Activated naive CD8-positive, alpha-beta T cell (primary cell): ENCODE results near the gene ATF7IP2.
"Not testable (repeated sequence)": the region's sequence is repeated elsewhere in the genome, so short reads cannot be mapped to it uniquely, and the experiment has no call there.

Experiments used
- H3K27ac Mint-ChIP-seq: one replicate; pipeline ENCODE4 v1.8.0; 2021; ENCODE audit warnings: mixed read lengths
- H3K27me3 Mint-ChIP-seq: one replicate; pipeline ENCODE4 v1.8.0; 2021; ENCODE audit warnings: mixed read lengths
- H3K36me3 Mint-ChIP-seq: one replicate; pipeline ENCODE4 v1.8.0; 2021; ENCODE audit warnings: mixed read lengths
- H3K4me1 Mint-ChIP-seq: one replicate; pipeline ENCODE4 v1.8.0; 2021; ENCODE audit warnings: low read depth, mixed read lengths
- H3K4me3 Mint-ChIP-seq: one replicate; pipeline ENCODE4 v1.8.0; 2021; ENCODE audit warnings: mild to moderate bottlenecking, mixed read lengths
- H3K9me3 Mint-ChIP-seq: one replicate; pipeline ENCODE4 v1.8.0; 2021; ENCODE audit warnings: low read depth, mixed read lengths

ATF7IP2 gene

GRCh38 chr16:10504404-10504885 is 118.6 kb downstream of the ATF7IP2 start:
- H3K4me3 Mint-ChIP-seq, result no peak overlapping the region
- no peak overlapping the region for H3K27ac Mint-ChIP-seq
- no peaks in the 10 kb centered on the region for H3K9me3 Mint-ChIP-seq

DNA sequence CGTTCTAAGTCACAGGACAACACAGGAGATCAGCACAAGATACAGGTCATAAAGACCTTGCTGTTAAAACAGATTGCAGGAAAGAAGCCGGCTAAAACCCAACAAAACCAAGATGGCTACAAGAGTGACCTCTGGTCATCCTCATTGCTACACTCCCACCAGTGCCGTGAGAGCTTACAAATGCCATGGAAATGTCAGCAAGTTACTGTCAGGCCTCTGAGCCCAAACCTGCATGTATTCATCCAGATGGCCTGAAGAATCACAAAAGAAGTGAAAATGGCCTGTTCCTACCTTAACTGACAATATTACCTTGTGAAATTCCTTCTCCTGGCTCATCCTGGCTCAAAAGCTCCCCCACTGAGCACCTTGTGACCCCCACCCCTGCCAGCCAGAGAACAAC is 119.4 kb downstream of the ATF7IP2 start:
- H3K4me3 Mint-ChIP-seq, H3K27me3 Mint-ChIP-seq, H3K36me3 Mint-ChIP-seq, H3K27ac Mint-ChIP-seq, H3K9me3 Mint-ChIP-seq: not testable (repeated sequence)
- peaks cover 11% of the 10 kb centered on the region for H3K4me1 Mint-ChIP-seq

More at GRCh38 chr16:10504404-10504885, 118.6 kb downstream of the ATF7IP2 start:
- no peaks in the 10 kb centered on the region for H3K36me3 Mint-ChIP-seq
- no peaks in the 10 kb centered on the region for H3K27me3 Mint-ChIP-seq
- peaks cover 8% of the 10 kb centered on the region for H3K4me1 Mint-ChIP-seq

GRCh38 chr16:10509534-10510025 is 123.7 kb downstream of the ATF7IP2 start:
- H3K4me3 Mint-ChIP-seq, result no peak overlapping the region
- H3K4me1 Mint-ChIP-seq, result peaks cover 7% of the 10 kb centered on the region
- H3K27me3 Mint-ChIP-seq, result no peaks in the 10 kb centered on the region
- H3K9me3 Mint-ChIP-seq, result no peaks in the 10 kb centered on the region
- no peak overlapping the region for H3K27ac Mint-ChIP-seq
- no peaks in the 10 kb centered on the region for H3K36me3 Mint-ChIP-seq

- H3K27me3 Mint-ChIP-seq, result no peaks in the 10 kb centered on the region
- H3K4me3 Mint-ChIP-seq, result no peak overlapping the region
- H3K4me1 Mint-ChIP-seq, result peaks cover 7% of the 10 kb centered on the region
- H3K27ac Mint-ChIP-seq, result no peak overlapping the region
- H3K36me3 Mint-ChIP-seq, result no peaks in the 10 kb centered on the region
- H3K9me3 Mint-ChIP-seq, result no peaks in the 10 kb centered on the region
Observed at GRCh38 chr16:10510279-10510678, 124.4 kb downstream of the ATF7IP2 start.

- H3K36me3 Mint-ChIP-seq, result no peaks in the 10 kb centered on the region
- H3K4me3 Mint-ChIP-seq, result no peak overlapping the region
- H3K9me3 Mint-ChIP-seq, result no peaks in the 10 kb centered on the region
- peaks cover 7% of the 10 kb centered on the region for H3K4me1 Mint-ChIP-seq
- H3K27ac Mint-ChIP-seq, result no peak overlapping the region
- no peaks in the 10 kb centered on the region for H3K27me3 Mint-ChIP-seq
Observed at GRCh38 chr16:10511829-10512228, 126.0 kb downstream of the ATF7IP2 start.

GRCh38 chr16:10514369-10515055 is 128.7 kb downstream of the ATF7IP2 start:
- Mint-ChIP-seq H3K4me1 (peaks cover 5% of the 10 kb centered on the region), H3K4me3 (no peak overlapping the region), H3K9me3 (no peaks in the 10 kb centered on the region), H3K36me3 (no peaks in the 10 kb centered on the region), H3K27ac (no peak overlapping the region), H3K27me3 (no peaks in the 10 kb centered on the region)

GRCh38 chr16:10517868-10518267 is 132.0 kb downstream of the ATF7IP2 start:
- H3K4me1 Mint-ChIP-seq, result peaks cover 2% of the 10 kb centered on the region
- no peaks in the 10 kb centered on the region for H3K9me3 Mint-ChIP-seq
- peaks cover 6% of the 10 kb centered on the region for H3K27me3 Mint-ChIP-seq
- no peaks in the 10 kb centered on the region for H3K36me3 Mint-ChIP-seq
- no peak overlapping the region for H3K4me3 Mint-ChIP-seq
- H3K27ac Mint-ChIP-seq, result no peak overlapping the region

- Mint-ChIP-seq H3K27me3 (peaks cover 6% of the 10 kb centered on the region), H3K4me1 (peaks cover 2% of the 10 kb centered on the region), H3K27ac (no peak overlapping the region)
Observed at GRCh38 chr16:10518479-10519041, 132.7 kb downstream of the ATF7IP2 start.

DNA sequence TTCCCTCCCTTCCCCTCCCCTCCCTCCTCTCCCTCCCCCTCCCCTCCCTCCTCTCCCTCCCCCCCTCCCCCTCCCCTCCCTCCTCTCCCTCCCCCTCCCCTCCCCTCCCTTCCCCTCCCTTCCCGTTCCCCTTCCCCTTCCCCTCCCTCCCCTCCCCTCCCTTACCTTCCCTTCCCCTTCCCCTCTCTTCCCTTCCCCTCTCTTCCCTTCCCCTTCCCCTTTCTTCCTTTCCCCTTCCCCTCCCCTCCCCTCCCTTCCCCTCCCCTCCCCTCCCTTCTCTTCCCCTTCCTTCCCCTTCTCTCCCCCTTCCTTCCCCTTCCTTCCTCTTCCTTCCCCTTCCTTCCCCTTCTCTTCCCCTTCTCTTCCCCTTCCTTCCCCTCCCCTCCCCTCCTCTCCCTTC is 133.4 kb downstream of the ATF7IP2 start:
- Mint-ChIP-seq H3K9me3 (no peaks in the 10 kb centered on the region), H3K4me3 (no peak overlapping the region), H3K27ac (no peak overlapping the region), H3K36me3 (no peaks in the 10 kb centered on the region), H3K27me3 (peaks cover 6% of the 10 kb centered on the region), H3K4me1 (peaks cover 2% of the 10 kb centered on the region)

More at GRCh38 chr16:10518479-10519041, 132.7 kb downstream of the ATF7IP2 start:
- Mint-ChIP-seq H3K9me3 (no peaks in the 10 kb centered on the region), H3K36me3 (no peaks in the 10 kb centered on the region), H3K4me3 (no peak overlapping the region)

- H3K27ac Mint-ChIP-seq, result no peak overlapping the region
- no peaks in the 10 kb centered on the region for H3K36me3 Mint-ChIP-seq
Observed at GRCh38 chr16:10519929-10520868, 134.3 kb downstream of the ATF7IP2 start.

GRCh38 chr16:10520869-10521578 is 135.2 kb downstream of the ATF7IP2 start:
- no peaks in the 10 kb centered on the region for H3K9me3 Mint-ChIP-seq
- H3K4me1 Mint-ChIP-seq, result peaks cover 2% of the 10 kb centered on the region
- H3K27ac Mint-ChIP-seq, result no peak overlapping the region
- no peaks in the 10 kb centered on the region for H3K36me3 Mint-ChIP-seq
- H3K27me3 Mint-ChIP-seq, result peaks cover 6% of the 10 kb centered on the region
- no peak overlapping the region for H3K4me3 Mint-ChIP-seq

More at GRCh38 chr16:10519929-10520868, 134.3 kb downstream of the ATF7IP2 start:
- Mint-ChIP-seq H3K4me3 (no peak overlapping the region), H3K27me3 (peaks cover 6% of the 10 kb centered on the region), H3K4me1 (peaks cover 2% of the 10 kb centered on the region), H3K9me3 (no peaks in the 10 kb centered on the region)

DNA sequence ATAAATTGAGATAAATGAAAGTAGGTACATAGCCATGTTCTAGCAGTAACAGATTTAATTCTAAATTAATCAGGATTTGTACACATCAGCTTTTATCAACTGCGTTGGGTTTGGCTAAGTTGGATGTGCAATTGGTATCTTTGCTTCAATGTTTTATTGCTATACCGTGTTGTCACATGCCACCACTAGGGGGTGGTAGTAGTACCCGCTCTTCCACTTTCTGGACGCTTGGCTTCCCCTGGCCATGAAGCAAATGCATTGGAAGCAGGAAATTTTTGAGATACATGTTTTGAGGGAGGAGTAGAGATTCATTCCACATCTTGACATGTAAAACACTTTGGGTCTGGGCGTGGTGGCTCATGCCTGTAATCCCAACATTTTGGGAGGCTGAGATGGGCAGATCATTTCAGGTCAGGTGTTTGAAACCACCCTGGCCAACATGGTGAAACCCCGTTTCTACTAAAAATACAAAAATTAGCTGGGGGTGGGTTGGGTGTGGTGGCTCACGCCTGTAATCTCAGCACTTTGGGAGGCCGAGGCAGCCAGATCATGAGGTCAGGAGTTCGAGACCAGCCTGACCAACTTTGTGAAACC is 135.9 kb downstream of the ATF7IP2 start:
- peaks cover 6% of the 10 kb centered on the region for H3K27me3 Mint-ChIP-seq
- no peak overlapping the region for H3K4me3 Mint-ChIP-seq
- no peaks in the 10 kb centered on the region for H3K9me3 Mint-ChIP-seq
- no peak overlapping the region for H3K27ac Mint-ChIP-seq
- peaks cover 2% of the 10 kb centered on the region for H3K4me1 Mint-ChIP-seq
- H3K36me3 Mint-ChIP-seq, result no peaks in the 10 kb centered on the region

GRCh38 chr16:10522966-10523365 is 137.1 kb downstream of the ATF7IP2 start:
- no peaks in the 10 kb centered on the region for H3K36me3 Mint-ChIP-seq
- no peaks in the 10 kb centered on the region for H3K9me3 Mint-ChIP-seq
- H3K4me3 Mint-ChIP-seq, result no peak overlapping the region
- H3K4me1 Mint-ChIP-seq, result peaks cover 2% of the 10 kb centered on the region
- H3K27me3 Mint-ChIP-seq, result peaks cover 6% of the 10 kb centered on the region
- no peak overlapping the region for H3K27ac Mint-ChIP-seq

GRCh38 chr16:10525214-10525825 is 139.5 kb downstream of the ATF7IP2 start:
- Mint-ChIP-seq H3K36me3 (no peaks in the 10 kb centered on the region), H3K4me1 (peaks cover 2% of the 10 kb centered on the region), H3K4me3 (no peak overlapping the region), H3K27me3 (peaks cover 4% of the 10 kb centered on the region), H3K27ac (no peak overlapping the region), H3K9me3 (no peaks in the 10 kb centered on the region)
